ENCODE results near the gene FOXJ3. TPM values are rescaled to one million over a fixed set of nuclear protein-coding genes. Genes with fewer than 3 reads are reported as not detected.

FOXJ3 gene
- total RNA-seq, 1 experiment from 2014 or later, result 51.1 TPM

- TF ChIP-seq ZBTB33 (IDR thresholded peaks at IDR 0.05; ENCODE audit: extremely low read depth, insufficient replicate concordance, low read length) (no peak), EZH2 (IDR thresholded peaks at IDR 0.05) (no peak), POLR2AphosphoS5 (IDR thresholded peaks at IDR 0.05; ENCODE audit: low read depth, low read length) (no peak), RAD21 (IDR thresholded peaks at IDR 0.05; ENCODE audit: low read depth) (no peak)
Measured at GRCh38 chr1:42177541-42177981, 157.5 kb downstream of the FOXJ3 start (continued).

GRCh38 chr1:42176902-42177519, 158.0 kb downstream of the FOXJ3 start:
- Histone ChIP-seq H3K4me1 (ENCODE audit: control insufficient read depth in 1 of 2, insufficient read depth in 2 of 2, low read length in 2 of 2) (peaks cover 0 to 12% of the 10 kb centered on the region in 2 experiments), H3K9me3 (ENCODE audit: control insufficient read depth in 1 of 2, insufficient read depth in 1 of 2, low read depth in 1 of 2, low read length in 2 of 2) (no peaks in the 10 kb centered on the region), H3K4me3 (replicated peaks in 1 of 2; ENCODE audit: low read depth in 1 of 2, low read length in 2 of 2) (no peak overlapping the region), H3K27ac (ENCODE audit: low read depth, low read length) (no peak overlapping the region), H2AFZ (ENCODE audit: low read depth, low read length, poor library complexity, severe bottlenecking) (no peak overlapping the region), H3K9me2 (ENCODE audit: insufficient read depth) (no peaks in the 10 kb centered on the region), H4K20me1 (ENCODE audit: insufficient read depth) (0 out of 2 replicates have a peak, but pooled peaks cover 5% of the 10 kb centered on the region), H3K4me2 (ENCODE audit: low read length) (no peak overlapping the region), H3K27me3 (ENCODE audit: insufficient read depth, low read length) (no peaks in the 10 kb centered on the region), H3K36me3 (ENCODE audit: control insufficient read depth in 1 of 2, insufficient read depth in 2 of 2, low read length in 2 of 2) (peaks cover 0 to 10% of the 10 kb centered on the region in 2 experiments; a peak in 1 of 4 replicates), H3K79me2 (ENCODE audit: insufficient read depth, low read length) (no peaks in the 10 kb centered on the region), H3K9ac (ENCODE audit: low read length) (no peak overlapping the region)
- ChIA-PET RAD21 (ENCODE audit: low non-redundant PET in 1 of 2, low total read pairs in 2 of 2, uncharacterized antibody in 2 of 2, unreplicated experiment in 2 of 2) (no interaction called here), POLR2A (no interaction called here), CTCF (no interaction called here)
- intact Hi-C loops (cut with micrococcal nuclease), result loop anchor here (10.0 kb wide), 2 partner anchors 558 to 912 kb away; no protein-coding TSS in a partner anchor
- BruUV-seq (replicated peaks), result TSS peak; percentile 5
- no peak for TF ChIP-seq TCF7L2 (IDR thresholded peaks at IDR 0.05; ENCODE audit: borderline replicate concordance, extremely low read depth, insufficient read depth, insufficient read length)
- peak; percentile 78 for TF ChIP-seq RAD21 (IDR thresholded peaks at IDR 0.05; ENCODE audit: low read depth)
- peak; percentile 65 to 91 (median 89); a peak in 5 of 6 replicates for TF ChIP-seq CTCF (IDR thresholded peaks at IDR 0.05 in 2 of 3, conservative IDR thresholded peaks at IDR 0.05 in 1 of 3; ENCODE audit: borderline replicate concordance in 1 of 3, insufficient read depth in 1 of 3, low read depth in 2 of 3, low read length in 2 of 3)
- TF ChIP-seq JUND (IDR thresholded peaks at IDR 0.05), result no peak
- no peak for TF ChIP-seq SP1 (IDR thresholded peaks at IDR 0.05; ENCODE audit: low read depth)
- no peak for TF ChIP-seq CBX3 (IDR thresholded peaks at IDR 0.05; ENCODE audit: low read depth)
- no peak for TF ChIP-seq ZFX (IDR thresholded peaks at IDR 0.05)
- TF ChIP-seq EGR1 (IDR thresholded peaks at IDR 0.05; ENCODE audit: low read depth), result no peak
- ATAC-seq, result peak; percentile 73
- DNase-seq (ENCODE audit: low read depth, low spot score), result no peak
